HG03097 (cell line): ENCODE data around the gene RASGRF2.
"Not testable (repeated sequence)": the region's sequence is repeated elsewhere in the genome, so short reads cannot be mapped to it uniquely, and the experiment has no call there.

Source experiments
- ATAC-seq: cut with Tn5 transposase; IDR thresholded peaks from one replicate; pipeline ENCODE4 v1.9.1; 2021; ENCODE audit not compliant: unreplicated experiment, low FRiP score

Gene RASGRF2

DNA sequence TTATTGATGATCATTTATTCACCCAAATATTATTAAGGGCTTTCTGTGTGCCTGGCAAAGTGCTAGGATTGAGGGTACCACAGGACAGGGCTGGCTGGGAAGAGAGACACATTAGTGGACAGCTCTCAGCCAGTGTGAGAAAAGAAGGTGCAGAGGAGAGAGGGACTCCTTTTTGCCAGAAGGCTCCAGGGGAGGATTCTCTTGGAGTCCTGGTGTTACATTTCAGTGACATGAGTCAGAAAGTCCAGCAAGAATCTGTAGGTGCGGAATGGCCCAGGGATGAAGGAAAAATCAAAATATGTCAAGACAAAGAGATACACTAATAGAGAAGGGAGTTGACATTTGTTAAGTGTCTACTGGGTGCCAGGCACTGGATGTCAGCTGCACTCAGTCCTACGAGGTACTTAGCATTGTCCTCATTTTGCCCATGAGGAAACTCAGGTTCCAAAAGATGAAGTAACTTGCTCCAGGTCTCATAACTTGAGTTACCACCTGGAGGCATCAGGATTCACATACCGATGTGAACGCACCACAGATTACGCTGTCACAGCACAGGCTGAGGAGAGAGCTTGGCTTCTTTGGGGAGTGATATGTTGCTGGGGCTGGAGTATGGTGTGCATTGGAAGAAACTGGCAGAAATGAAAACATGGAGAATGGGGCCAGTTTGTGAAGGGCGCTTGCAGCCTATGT, 60.5 kb downstream of the RASGRF2 start:
- ATAC-seq: no peak

DNA sequence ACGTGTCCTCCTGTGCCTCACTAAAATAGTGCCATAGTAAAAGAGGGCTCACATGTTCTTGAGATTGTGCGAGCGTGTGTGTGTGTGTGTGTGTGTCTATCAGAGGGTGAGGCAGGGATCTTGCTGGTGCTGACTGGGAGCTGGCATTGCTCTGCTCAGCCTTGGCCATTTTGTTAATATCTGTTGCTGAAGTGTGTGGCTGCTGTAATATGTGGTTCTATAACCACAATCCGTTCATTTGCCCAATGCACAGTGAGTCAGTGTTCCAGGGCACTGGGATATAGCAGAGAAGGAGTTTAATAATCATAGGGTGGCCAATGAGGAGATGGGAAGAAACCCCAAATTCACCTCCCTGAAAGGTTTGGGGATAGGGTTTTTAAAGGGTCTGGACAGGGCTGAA, 61.3 kb downstream of the RASGRF2 start:
- no peak for ATAC-seq

DNA sequence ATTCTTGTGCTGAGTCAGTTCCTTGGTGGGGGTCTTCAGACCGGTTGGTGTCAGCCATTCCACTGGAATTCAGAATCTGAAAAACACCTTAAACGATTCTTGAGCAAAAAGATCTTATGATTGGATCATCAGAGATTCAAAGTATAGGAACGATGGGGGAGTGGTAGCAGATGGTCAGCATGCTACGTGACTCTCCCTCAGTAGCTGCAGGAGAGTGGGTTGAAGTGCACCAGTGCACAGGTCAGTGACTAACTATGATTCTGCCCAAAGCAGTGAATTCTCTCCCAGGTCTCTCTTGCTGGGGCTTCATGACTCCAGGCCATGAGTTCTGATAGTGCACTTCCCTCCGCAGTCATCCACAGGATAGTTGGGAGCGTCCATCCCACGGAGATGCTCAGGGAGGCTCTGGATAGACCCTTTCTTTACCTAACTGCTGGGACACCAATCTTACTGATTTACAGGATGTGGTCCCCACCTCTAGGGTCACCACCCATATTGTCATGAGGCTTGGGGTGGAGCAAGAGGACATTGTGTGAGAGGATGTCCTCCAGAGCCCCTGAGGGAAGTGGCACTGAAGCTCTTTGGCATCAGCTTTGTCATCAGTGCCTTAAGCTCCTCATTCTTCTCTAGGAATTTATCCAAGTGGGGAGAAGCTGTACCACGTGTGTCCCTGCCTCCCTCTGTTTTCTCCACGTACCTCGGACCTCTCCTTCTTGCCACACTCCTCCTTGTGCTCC, 62.0 kb downstream of the RASGRF2 start:
- ATAC-seq: no peak

DNA sequence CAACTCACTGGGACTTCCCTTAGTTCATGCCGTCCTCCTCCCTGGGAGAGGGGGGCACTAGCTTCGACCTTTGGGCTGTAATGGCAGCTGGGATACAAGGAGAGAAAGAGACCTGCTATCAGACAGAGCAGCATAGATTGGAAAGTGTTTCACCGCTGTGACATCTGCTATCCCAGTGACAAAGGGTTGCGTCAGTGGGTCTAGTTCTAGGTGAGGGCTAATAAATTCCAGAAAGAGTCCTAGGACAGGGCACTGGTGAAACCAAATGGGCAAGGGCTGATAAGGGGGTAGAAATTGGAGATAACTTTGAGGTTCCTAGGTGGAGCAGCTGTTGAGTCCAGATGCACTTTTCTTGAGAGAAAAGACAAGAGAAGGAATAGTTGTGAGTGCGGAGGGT, 62.5 kb downstream of the RASGRF2 start:
- no peak for ATAC-seq

DNA sequence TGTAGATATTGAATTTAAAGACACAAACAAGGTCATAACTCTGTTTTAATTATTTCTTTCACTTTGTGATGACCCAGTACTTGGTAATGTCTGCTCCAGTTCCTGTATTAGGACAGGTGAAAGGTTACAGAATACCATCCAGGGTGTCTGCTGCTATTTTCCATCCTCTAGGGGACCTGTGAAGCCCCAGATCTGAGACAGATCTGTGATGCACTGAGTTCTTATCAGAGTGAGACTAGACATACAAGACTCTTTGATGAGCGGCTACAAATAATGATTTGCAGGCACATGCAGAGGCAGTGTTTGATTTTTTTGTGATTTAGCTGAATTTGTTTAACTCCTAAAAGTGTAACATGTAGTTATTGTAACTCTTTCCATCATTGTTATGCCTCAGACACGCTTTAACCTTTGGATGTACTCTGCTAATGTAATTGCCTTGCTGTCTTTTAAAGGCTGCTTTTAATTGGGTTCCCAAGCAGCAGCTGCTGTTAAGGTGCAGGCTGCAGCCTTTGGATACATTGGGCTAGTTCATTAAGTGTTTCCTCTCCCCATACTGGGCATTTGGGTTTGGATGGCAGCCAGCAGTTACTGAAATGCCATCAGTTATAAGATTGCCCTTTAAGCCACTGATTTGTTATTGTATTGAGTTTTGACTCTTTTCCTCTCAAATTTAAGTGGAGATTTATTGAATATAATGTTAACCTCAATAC, 63.3 kb downstream of the RASGRF2 start:
- ATAC-seq: no peak

DNA sequence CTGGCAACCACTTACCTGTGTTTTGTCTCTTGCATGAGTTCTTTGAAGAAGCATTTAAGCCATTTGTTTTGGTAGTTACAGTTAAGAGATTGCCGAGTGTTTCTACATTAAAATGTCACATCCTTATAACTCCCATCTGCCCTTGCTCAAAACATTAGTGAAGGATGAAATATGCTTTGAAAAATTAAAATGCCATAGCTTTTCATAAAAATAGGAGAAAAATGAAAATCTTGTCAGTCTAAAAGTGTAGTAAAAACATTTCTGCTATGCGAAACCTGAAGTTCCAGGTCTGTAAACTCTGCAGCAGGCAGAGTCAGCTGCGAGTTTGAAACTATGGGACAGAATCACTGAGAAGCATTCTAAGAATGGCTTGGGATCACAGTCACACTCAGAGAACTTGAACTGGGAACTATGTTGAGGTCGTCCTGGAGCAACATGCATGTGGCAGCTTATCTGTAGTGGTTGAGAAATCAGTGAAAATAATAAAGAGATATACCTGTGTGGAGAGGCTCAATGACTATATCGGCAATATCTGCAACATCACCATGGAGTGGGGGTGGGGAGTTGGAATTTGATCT, 67.4 kb downstream of the RASGRF2 start:
- no peak for ATAC-seq

DNA sequence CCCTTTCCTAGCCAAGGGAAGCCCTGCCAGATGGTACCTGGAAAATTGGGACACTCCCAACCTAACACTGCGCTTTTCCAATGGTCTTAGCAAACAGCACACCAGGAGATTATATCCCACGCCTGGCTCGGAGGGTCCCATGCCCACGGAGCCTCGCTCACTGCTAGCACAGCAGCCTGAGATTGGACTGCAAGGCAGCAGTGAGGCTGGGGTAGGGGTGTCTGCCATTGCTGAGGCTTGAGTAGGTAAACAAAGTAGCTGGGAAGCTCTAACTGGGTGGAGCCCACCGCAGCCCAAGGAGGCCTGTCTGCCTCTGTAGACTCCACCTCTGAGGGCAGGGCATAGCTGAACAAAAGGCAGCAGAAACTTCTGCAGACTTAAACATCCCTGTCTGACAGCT, 68.7 kb downstream of the RASGRF2 start:
- not testable (repeated sequence) for ATAC-seq

DNA sequence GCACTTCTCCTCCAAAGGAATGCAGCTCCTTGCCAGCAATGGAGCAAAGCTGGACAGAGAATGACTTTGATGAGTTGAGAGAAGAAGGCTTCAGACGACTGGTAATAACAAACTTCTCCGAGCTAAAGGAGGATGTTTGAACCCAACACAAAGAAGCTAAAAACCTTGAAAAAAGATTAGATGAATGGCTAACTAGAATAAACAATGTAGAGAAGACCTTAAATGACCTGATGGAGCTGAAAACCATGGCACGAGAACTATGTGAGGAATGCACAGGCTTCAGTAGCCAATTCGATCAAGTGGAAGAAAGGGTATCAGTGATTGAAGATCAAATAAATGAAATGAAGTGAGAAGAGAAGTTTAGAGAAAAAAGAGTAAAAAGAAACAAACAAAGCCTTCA, 69.6 kb downstream of the RASGRF2 start:
- not testable (repeated sequence) for ATAC-seq

DNA sequence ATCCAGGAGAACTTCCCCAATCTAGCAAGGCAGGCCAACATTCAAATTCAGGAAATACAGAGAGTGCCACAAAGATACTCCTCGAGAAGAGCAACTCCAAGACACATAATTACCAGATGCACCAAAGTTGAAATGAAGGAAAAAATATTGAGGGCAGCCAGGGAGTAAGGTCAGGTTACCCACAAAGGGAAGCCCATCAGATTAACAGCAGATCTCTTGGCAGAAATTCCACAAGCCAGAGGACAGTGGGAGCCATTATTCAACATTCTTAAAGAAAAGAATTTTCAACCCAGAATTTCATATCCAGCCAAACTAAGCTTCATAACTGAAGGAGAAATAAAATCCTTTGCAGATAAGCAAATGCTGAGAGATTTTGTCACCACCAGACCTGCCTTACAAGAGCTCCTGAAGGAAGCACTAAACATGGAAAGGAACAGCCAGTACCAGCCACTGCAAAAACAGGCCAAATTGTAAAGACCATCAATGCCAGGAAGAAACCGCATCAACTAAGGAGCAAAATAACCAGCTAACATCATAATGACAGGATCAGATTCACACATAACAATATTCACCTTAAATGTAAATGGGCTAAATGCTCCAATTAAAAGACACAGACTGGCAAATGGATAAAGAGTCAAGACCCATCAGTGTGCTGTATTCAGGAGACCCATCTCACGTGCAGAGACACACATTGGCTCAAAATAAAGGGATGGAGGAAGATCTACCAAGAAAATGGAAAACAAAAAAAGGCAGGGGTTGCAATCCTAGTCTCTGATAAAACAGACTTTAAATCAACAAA, 70.3 kb downstream of the RASGRF2 start:
- not testable (repeated sequence) for ATAC-seq

DNA sequence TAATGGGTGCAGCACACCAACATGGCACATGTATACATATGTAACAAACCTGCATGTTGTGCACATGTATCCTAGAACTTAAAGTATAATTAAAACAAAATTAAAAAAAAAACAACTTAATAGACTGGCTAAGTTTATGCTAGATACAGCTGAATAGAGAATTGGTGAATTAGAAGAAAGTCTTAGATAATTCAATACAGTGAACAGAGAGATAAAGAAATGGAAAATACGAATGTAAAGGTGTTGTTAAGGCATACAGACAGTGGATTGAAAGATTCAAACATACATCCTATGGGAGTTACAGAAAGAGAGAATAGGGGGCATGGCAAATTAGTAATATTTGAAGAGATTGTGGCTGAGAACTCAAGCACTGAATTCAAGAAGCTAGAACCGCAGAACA, 75.4 kb downstream of the RASGRF2 start:
- no peak for ATAC-seq

DNA sequence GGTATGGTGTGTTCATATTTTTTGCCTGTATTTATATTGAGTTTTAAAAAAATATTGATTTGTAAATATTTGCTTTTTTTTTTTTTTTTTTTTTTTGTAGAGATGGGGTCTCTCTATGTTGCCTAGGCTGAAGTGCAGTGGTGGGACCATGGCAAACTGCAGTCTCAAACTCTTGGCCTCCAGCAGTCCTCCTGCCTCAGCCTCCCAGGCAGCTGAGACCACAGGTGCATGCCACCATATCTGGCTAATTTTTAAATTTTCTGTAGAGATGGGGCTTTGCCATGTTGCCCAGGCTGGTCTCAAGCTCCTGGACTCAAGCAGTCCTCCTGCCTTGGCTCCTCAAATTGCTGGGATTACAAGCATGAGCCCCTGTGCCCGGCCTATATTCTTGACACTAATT, 78.3 kb downstream of the RASGRF2 start:
- ATAC-seq: no peak

DNA sequence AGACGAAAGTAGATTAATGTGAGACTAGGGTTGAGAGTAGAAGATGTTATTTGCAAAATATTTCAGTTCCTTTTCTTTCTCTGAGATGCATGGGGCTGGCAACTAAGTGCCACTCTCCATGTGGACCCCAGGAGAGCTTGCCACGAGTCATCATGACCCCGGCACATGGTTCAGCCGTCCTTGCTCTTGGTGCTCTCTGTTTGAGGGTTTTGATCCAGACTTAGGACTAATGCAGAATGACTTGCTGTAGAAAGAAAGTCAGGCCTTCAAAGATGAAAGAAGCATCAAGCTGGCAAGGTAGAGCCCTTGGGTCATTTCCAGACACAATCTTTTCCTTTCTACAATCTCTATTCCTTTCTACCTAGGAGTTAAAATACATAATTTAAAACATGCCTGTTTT, 84.7 kb downstream of the RASGRF2 start:
- ATAC-seq: no peak

DNA sequence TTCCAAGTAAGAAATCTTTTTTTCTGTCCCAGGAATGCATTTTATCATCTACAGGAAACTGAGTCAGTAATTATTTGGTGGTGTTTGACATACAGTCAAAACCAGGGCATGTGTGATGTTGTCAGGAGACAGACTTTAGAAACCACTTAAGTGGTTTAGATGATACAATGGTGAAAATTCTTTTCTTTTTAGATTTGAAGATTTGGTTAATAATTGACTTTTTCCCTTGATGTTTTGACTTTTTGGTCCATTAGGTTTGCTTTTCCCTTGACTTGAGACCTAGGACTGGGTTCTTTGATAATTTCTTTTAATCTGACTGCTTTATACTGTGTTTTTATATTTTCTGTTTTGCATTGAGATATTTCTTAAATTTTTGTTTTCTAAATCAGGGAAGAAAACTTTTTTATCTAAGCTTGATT, 85.2 kb downstream of the RASGRF2 start:
- ATAC-seq: no peak

DNA sequence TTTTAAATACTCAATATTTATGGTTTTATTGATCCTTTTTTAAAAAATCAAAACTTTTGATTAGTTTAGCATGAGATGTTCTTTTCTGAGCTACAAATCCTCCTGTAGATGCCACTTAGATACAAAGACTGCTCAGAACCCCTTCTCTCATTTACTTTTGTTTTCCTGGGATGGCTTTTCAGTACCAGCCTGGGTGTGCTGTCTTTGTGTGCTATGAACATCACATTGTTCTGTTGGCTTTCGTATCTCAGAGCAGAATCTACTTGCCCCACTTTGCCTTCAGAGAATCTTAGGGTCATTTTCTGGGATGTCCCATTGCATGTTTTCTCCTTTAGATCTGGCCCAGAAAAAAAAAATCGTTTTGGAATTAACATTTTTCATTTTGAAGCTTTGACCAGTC, 85.9 kb downstream of the RASGRF2 start:
- ATAC-seq: no peak

DNA sequence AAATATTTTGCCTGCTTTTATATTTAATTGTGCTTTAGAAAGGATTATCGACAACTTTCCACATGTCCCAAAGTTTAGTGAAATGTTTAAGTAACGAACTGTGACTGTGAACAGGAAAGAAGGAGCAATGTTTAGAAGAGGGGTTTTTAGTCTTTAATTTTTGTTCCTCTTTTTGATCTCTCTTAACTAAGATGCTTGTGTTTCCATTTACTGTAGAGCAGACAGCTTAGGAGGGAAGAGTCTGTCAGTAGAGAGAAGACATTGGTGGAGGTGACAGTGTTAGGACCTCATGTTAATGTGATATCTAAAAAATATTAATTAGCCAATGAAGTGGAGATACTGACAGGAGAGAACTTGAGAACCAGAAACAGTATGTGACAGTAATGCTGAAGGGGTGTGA, 92.2 kb downstream of the RASGRF2 start:
- no peak for ATAC-seq

DNA sequence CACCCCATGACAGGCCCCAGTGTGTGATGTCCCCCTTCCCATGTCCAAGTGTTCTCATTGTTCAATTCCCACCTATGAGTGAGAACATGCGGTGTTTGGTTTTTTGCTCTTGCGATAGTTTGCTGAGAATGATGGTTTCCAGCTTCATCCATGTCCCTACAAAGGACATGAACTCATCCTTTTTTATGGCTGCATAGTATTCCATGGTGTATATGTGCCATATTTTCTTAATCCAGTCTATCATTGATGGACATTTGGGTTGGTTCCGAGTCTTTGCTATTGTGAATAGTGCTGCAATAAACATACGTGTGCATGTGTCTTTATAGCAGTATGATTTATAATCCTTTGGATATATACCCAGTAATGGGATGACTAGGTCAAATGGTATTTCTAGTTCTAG, 93.1 kb downstream of the RASGRF2 start:
- not testable (repeated sequence) for ATAC-seq

DNA sequence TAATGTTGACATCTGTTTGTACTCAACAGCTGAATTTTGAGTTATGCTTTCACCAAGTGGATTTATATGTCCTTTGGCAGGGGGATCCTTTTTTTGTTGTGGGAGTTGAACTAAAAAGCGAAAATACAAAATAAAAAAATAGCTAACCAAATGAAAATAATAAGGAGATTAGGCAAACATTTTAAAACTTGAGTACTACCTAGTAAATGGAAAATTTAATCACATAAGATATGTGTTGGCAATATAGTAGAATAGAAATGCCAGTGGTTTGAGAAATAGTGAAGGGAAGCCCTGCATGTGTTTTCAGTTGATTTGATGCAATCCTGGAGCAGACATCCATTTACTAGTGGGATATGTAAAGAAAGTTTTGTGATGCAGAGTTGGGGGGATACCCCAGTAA, 98.0 kb downstream of the RASGRF2 start:
- ATAC-seq: no peak

DNA sequence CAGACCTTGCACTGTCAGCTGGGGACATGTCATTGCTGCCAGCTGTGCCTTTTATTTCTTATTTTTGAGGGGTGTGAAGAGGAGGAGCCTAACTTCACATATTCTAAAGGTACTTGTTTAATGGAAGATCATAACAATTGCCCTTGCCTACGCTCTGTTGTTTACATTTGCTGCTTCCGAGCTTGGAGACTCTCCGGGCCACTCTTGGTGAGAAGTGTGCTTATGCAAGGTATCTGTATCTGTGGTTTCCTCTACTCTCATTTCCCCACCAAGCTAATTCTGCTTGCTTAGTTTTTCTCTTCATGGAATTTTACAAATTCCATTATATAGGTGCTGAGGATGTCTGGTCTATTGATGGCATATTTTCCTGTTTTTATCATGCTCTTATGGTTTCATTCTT, 105.3 kb downstream of the RASGRF2 start:
- no peak for ATAC-seq

DNA sequence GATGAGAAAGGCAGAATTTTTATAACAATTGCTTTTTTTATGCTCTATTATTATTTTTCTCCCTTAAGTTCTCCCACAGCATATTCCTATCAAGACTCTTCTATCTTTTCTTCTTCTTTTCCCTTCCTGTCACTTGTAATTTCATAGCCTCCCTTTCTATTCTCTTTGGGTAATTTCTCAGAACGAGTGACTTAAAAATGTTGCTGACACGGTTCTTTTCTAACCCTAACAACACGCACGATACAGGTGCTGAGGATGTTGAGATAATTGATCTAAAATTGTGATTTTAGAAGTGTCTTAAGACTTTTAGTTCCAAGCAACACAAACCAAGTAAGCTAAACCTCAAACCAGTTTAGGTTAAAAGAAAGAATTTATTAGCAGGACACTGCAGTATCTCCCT, 105.9 kb downstream of the RASGRF2 start:
- ATAC-seq: no peak

DNA sequence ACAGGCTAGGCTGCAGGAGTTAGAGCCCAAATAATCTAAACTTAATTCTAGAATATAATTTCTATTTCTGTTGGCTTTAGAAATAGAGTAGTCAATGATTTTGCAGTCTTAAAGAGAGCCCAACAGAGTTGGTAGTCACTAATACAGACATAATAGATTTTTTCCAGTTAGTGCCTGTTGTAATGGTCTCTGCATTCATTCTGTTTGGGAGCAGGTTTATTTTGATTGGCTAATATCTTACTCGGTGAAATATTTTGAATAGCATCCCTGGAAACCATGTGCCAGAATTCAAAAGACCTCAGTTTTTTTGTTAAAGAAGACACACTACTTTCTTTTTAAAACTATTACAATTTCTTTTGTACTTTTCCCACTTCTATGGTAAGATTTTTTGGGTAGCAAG, 107.2 kb downstream of the RASGRF2 start:
- no peak for ATAC-seq

DNA sequence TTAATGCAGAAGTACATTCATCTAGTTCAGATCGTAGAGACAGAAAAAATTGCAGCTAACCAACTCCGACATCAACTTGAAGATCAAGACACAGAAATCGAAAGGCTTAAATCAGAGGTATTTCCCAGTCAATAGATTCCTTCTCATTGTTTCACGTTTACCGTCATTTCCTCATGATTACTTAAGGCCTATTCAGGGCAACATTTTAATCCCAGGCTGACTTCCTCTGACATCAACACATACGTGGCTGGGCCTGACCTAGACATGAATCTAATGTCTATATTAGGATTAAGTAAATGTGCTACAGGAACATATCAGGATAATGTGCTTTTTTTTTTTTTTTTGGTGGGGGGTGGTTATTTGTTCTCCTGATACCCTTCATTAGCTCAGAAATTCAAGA, 107.9 kb downstream of the RASGRF2 start:
- no peak for ATAC-seq
